HCT116 (cell line): ENCODE data around the gene MAVS. TPM values are rescaled to one million over a fixed set of nuclear protein-coding genes. Genes with fewer than 3 reads are reported as not detected.

Experiments
- ATAC-seq: fragments of 200-7000 bp; cut with Tn5 transposase; 2 replicates; pipeline ENCODE4 v1.9.1; 2020; ENCODE audit warnings: mild to moderate bottlenecking, moderate library complexity
- BruUV-seq: library from RNA; stranded (reverse); fragments of 400-500 nt; replicated peaks from 2 replicates; lab custom pipeline; 2021; lab: Mats Ljungman, UMichigan
- CTCF ChIA-PET: fragments of 300-600 bp; sonication (Branson Sonifier 250); formaldehyde crosslinking; loops from one replicate; lab custom pipeline; 2021; ENCODE audit warnings: antibody characterized with exemption; lab: Charles Lee
- POLR2A ChIA-PET: fragments of 300-600, 350-600 bp; sonication (Branson Sonifier 250); formaldehyde crosslinking; loops from one replicate; lab custom pipeline; 2021; ENCODE audit warnings: antibody characterized with exemption; lab: Charles Lee
- RAD21 ChIA-PET, 2 experiments: fragments of 300-600 bp; sonication (Branson Sonifier 250); formaldehyde crosslinking; loops; one replicate each; lab custom pipeline; 2023; ENCODE audit warnings: low total read pairs in 2 of 2; ENCODE audit not compliant: uncharacterized antibody in 2 of 2, unreplicated experiment in 2 of 2, low non-redundant PET in 1 of 2; lab: Charles Lee
- DNase-seq: peaks from one replicate; pipeline ENCODE4 v3.0.0-alpha.2; 2010; ENCODE audit warnings: low read depth, low spot score
- H2AFZ ChIP-seq: fragments of 200-600 bp; shearing (Covaris generic), sonication (generic); 2 replicates; pipeline ENCODE4 v1.6.1; 2017; ENCODE audit warnings: low read depth, mixed run types, mixed read lengths, antibody characterized with exemption, low read length; ENCODE audit not compliant: poor library complexity, severe bottlenecking
- H3K27ac ChIP-seq: 2 replicates; pipeline ENCODE4 v1.5.1; 2012; ENCODE audit warnings: low read depth, low read length
- H3K27me3 ChIP-seq: fragments of 200-600 bp; sonication (generic); 2 replicates; pipeline ENCODE4 v1.6.1; 2016; ENCODE audit warnings: mixed run types, low read length, mixed read lengths; ENCODE audit not compliant: insufficient read depth
- H3K36me3 ChIP-seq, 2 experiments: fragments of 200-500 bp in 1 of 2; fragments of 200-600 bp in 1 of 2; sonication (Bioruptor generic) in 1 of 2; sonication (generic) in 1 of 2; 2 replicates each; pipeline versions ENCODE4 v1.5.1 to v1.6.1; 2014 to 2016; ENCODE audit warnings: low read length in 2 of 2, inconsistent platforms in 1 of 2, mixed read lengths in 1 of 2, mixed run types in 1 of 2; ENCODE audit not compliant: insufficient read depth in 2 of 2, control insufficient read depth in 1 of 2
- H3K4me1 ChIP-seq, 2 experiments: fragments of 200-600 bp in 1 of 2; sonication (generic) in 1 of 2; 2 replicates each; pipeline versions ENCODE4 v1.5.1 to v1.6.1; 2012 to 2017; ENCODE audit warnings: low read length in 2 of 2, inconsistent platforms in 1 of 2, mild to moderate bottlenecking in 1 of 2, mixed read lengths in 1 of 2, mixed run types in 1 of 2, moderate library complexity in 1 of 2; ENCODE audit not compliant: insufficient read depth in 2 of 2, control insufficient read depth in 1 of 2
- H3K4me2 ChIP-seq: fragments of 200-600 bp; sonication (generic); 2 replicates; pipeline ENCODE4 v1.6.1; 2017; ENCODE audit warnings: mixed run types, low read length, mixed read lengths
- H3K4me3 ChIP-seq, 2 experiments: fragments of 200-600 bp in 1 of 2; sonication (generic) in 1 of 2; replicated peaks in 1 of 2; 2 replicates each; pipeline ENCODE4 v1.5.1; 2011 to 2016; ENCODE audit warnings: low read length in 2 of 2, control low read depth in 1 of 2, low read depth in 1 of 2, mild to moderate bottlenecking in 1 of 2, mixed read lengths in 1 of 2, mixed run types in 1 of 2
- H3K79me2 ChIP-seq: fragments of 200-600 bp; sonication (generic); 2 replicates; pipeline ENCODE4 v1.6.1; 2017; ENCODE audit warnings: mild to moderate bottlenecking, mixed run types, low read length, moderate library complexity, mixed read lengths; ENCODE audit not compliant: insufficient read depth
- H3K9ac ChIP-seq: fragments of 200-600 bp; sonication (generic); 2 replicates; pipeline ENCODE4 v1.6.1; 2016; ENCODE audit warnings: low read length, mixed read lengths
- H3K9me2 ChIP-seq: fragments of 200-600 bp; sonication (generic), shearing (Covaris generic); 2 replicates; pipeline ENCODE4 v1.6.1; 2017; ENCODE audit warnings: mixed run types, mild to moderate bottlenecking, moderate library complexity; ENCODE audit not compliant: insufficient read depth
- H3K9me3 ChIP-seq, 2 experiments: fragments of 200-500 bp in 1 of 2; fragments of 200-600 bp in 1 of 2; sonication (Bioruptor generic) in 1 of 2; sonication (generic) in 1 of 2; 2 replicates each; pipeline ENCODE4 v1.6.1; 2014 to 2017; ENCODE audit warnings: low read length in 2 of 2, mixed read lengths in 2 of 2, inconsistent platforms in 1 of 2, low read depth in 1 of 2, mild to moderate bottlenecking in 1 of 2, mixed run types in 1 of 2, moderate library complexity in 1 of 2; ENCODE audit not compliant: control insufficient read depth in 1 of 2, insufficient read depth in 1 of 2
- H4K20me1 ChIP-seq: fragments of 200-600 bp; sonication (generic), shearing (Covaris generic); 2 replicates; pipeline ENCODE4 v1.6.1; 2017; ENCODE audit warnings: mixed run types, mild to moderate bottlenecking, moderate library complexity; ENCODE audit not compliant: insufficient read depth
- CBX3 ChIP-seq: IDR thresholded peaks from 2 replicates; pipeline ENCODE4 v1.6.1; 2012; ENCODE audit warnings: low read depth
- CEBPB ChIP-seq: IDR thresholded peaks from 2 replicates; pipeline ENCODE4 v1.6.1; 2012; ENCODE audit warnings: low read depth
- JUND ChIP-seq: IDR thresholded peaks from 2 replicates; pipeline ENCODE4 v1.6.1; 2012
- POLR2A ChIP-seq: IDR thresholded peaks from 2 replicates; pipeline ENCODE4 v1.7.0; 2011; ENCODE audit warnings: borderline replicate concordance; ENCODE audit not compliant: insufficient read depth, insufficient read length; ENCODE audit errors: extremely low read depth
- SP1 ChIP-seq: IDR thresholded peaks from 2 replicates; pipeline ENCODE4 v1.6.1; 2012; ENCODE audit warnings: low read depth
- SRF ChIP-seq: IDR thresholded peaks from 2 replicates; pipeline ENCODE4 v1.6.1; 2012; ENCODE audit warnings: low read depth
- TCF7L2 ChIP-seq: IDR thresholded peaks from 2 replicates; pipeline ENCODE4 v1.7.0; 2011; ENCODE audit warnings: borderline replicate concordance, inconsistent platforms; ENCODE audit not compliant: insufficient read depth, insufficient read length; ENCODE audit errors: extremely low read depth
- YY1 ChIP-seq: IDR thresholded peaks from 2 replicates; pipeline ENCODE4 v1.6.1; 2011; ENCODE audit warnings: low read length, low read depth, moderate library complexity, mild to moderate bottlenecking; ENCODE audit not compliant: insufficient replicate concordance; ENCODE audit errors: extremely low read depth
- ZFX ChIP-seq: fragments of 450-650 bp; IDR thresholded peaks from 2 replicates; pipeline ENCODE4 v1.6.1; 2017
- ZNF274 ChIP-seq: fragments of 200-500 bp; sonication (Bioruptor generic); IDR thresholded peaks from 2 replicates; pipeline ENCODE4 v1.6.1; 2014; ENCODE audit warnings: mild to moderate bottlenecking, low read depth, low read length, inconsistent platforms
- intact Hi-C: fragments of 100-400 bp; cut with micrococcal nuclease; formaldehyde crosslinking; loops from 2 replicates; pipeline ENCODE4 v1.10.0; 2022
- total RNA-seq: library from RNA; stranded (reverse); gene quantifications from one replicate; pipeline ENCODE4 v1.2.1, GENCODE V29; 2021; ENCODE audit not compliant: unreplicated experiment
- TF ChIP-seq, protein P1 (sequence below): IDR thresholded peaks from 2 replicates; pipeline ENCODE4 v1.6.1; 2012; ENCODE audit warnings: low read depth
- TF ChIP-seq, protein P2 (sequence below): IDR thresholded peaks from 2 replicates; pipeline ENCODE4 v1.6.1; 2012

The MAVS gene
- total RNA-seq, 1 experiment from 2014 or later: 60.1 TPM

DNA sequence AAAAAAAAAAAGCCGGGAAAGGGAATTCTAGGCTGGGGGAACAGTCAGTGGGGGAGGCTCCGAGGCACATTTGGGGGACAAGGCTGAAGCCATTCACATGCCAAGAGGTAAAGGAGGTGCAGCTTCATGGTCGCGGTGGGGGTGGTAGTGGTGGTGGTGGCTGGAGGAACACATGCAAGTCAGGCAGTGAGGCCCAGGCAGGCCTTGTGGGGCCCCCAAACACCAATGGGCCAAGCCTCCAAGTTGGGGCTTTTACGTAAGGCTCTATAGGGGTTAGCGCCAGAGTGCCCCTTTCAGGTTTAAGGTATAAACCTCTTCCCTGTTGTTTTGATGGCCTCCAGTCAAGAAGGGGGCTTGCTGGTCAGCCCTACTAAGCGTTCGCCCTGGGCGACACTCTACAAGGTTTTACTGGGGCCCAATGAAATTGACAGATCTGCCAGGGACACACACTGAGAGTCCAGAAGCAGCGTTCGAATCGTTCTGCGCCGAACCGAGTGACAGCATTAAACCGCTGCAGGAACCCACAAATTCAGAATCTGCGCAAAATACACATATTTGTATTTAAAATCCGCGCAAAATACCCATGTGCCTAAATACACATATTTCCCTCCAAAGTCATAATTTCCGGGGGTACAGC, 27.1 kb upstream of the MAVS start:
- H2AFZ ChIP-seq: no peak overlapping the region
- BruUV-seq: TSS peak; percentile 89

DNA sequence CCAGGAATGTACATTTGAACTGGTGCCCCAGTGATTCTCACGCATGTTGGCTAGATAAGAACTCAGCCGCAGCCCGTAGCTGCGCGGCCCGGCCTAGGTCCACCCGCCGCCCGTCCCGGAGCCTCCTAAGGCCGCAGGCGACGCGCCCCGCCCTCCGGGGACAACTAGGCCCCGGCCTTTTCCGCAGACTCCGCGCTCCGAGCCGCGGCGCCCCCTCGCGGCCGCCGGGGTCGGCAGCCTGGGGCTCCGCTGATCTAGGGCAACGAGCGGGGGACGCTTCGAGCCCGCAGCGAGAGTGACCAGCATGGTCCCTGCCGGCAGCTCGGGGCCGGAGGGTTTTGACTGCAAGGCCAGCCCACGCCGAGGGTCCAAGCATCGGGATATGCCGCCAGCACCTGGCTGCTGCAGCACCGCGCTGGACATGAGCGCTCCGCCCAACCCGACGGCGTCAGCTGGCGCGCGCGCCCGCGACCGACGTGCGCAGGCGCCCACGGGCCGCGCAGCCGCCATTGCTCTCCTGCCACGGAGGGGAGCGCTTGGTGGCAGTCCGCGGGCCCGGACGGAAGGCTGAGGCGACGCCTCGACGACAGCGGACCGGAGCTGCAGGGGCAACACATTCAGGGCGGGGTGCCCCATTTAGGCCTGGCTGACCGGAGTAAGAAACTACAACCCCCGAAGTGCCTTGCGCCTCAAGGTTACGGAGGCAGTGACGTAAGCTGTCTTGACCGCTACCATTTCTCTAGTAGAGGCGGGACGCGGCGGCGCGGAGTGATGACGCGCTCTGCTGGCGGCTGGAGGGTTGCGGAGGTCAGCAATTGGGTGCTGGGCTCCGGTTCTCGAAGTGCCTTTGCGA, 26.4 kb upstream of the MAVS start, which contains the start of gene AP5S1:
Gene AP5S1 (plus strand): TSS at position 500 of the 853 bp plus-strand sequence. CDS start 1,571 bp downstream, outside the sequence.
- DNase-seq (peak; percentile 97), ATAC-seq (peak; percentile 82)
- peak within 1 kb of the TSS; percentile 84 for H3K4me2 ChIP-seq
- peak within 1 kb of the TSS; percentile 70 to 82 for H3K4me3 ChIP-seq
- H3K4me1 ChIP-seq: peaks cover 23 to 46% of the 10 kb centered on the region in 2 experiments
- H3K27me3 ChIP-seq: no peaks in the 10 kb centered on the region
- ChIA-PET POLR2A (interaction anchor here (1.0 to 3.8 kb wide), 6 partner anchors 12 to 39 kb away, joined by 3 to 16 read pairs (median 5); partner anchors contain the start of genes CDC25B, CENPB and SPEF1), CTCF (interaction anchor here (1.1 to 3.5 kb wide), 9 partner anchors 9 to 252 kb away, joined by 3 to 17 read pairs (median 9); partner anchors contain the start of genes ADISSP, CENPB and SPEF1), RAD21 (interaction anchor here (0.6 to 2.1 kb wide), 4 partner anchors 12 to 1169 kb away, joined by 3 to 6 read pairs (median 4); partner anchors contain the start of gene CENPB (in 1 of the 2))
- peaks cover 5% of the 10 kb centered on the region for H3K79me2 ChIP-seq
- no TSS peak for BruUV-seq
- no peaks in the 10 kb centered on the region for H3K9me3 ChIP-seq
- H2AFZ ChIP-seq: no peak within 1 kb of the TSS
- peak within 1 kb of the TSS; percentile 81 for H3K9ac ChIP-seq
- H3K36me3 ChIP-seq: peaks cover 4 to 5% of the 10 kb centered on the region in 2 experiments; a peak in 1 of 4 replicates
- H3K27ac ChIP-seq: peak within 1 kb of the TSS; percentile 87
- intact Hi-C loops: no loop called here
- H4K20me1 ChIP-seq: no peaks in the 10 kb centered on the region
- H3K9me2 ChIP-seq: no peaks in the 10 kb centered on the region
- TF ChIP-seq ZFX (peak; percentile 97), SP1 (no peak), SRF (no peak), TCF7L2 (peak; percentile 17), YY1 (peak; percentile 92), JUND (no peak)
- TF ChIP-seq, protein P1, sequence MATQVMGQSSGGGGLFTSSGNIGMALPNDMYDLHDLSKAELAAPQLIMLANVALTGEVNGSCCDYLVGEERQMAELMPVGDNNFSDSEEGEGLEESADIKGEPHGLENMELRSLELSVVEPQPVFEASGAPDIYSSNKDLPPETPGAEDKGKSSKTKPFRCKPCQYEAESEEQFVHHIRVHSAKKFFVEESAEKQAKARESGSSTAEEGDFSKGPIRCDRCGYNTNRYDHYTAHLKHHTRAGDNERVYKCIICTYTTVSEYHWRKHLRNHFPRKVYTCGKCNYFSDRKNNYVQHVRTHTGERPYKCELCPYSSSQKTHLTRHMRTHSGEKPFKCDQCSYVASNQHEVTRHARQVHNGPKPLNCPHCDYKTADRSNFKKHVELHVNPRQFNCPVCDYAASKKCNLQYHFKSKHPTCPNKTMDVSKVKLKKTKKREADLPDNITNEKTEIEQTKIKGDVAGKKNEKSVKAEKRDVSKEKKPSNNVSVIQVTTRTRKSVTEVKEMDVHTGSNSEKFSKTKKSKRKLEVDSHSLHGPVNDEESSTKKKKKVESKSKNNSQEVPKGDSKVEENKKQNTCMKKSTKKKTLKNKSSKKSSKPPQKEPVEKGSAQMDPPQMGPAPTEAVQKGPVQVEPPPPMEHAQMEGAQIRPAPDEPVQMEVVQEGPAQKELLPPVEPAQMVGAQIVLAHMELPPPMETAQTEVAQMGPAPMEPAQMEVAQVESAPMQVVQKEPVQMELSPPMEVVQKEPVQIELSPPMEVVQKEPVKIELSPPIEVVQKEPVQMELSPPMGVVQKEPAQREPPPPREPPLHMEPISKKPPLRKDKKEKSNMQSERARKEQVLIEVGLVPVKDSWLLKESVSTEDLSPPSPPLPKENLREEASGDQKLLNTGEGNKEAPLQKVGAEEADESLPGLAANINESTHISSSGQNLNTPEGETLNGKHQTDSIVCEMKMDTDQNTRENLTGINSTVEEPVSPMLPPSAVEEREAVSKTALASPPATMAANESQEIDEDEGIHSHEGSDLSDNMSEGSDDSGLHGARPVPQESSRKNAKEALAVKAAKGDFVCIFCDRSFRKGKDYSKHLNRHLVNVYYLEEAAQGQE: no peak
- TF ChIP-seq, protein P2, sequence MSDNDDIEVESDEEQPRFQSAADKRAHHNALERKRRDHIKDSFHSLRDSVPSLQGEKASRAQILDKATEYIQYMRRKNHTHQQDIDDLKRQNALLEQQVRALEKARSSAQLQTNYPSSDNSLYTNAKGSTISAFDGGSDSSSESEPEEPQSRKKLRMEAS: no peak

More for the DNA sequence above, 27.1 kb upstream of the MAVS start:
- Histone ChIP-seq H3K4me3 (peak overlapping the region; percentile 70 to 82), H3K4me2 (peak overlapping the region; percentile 84), H3K9me3 (no peaks in the 10 kb centered on the region), H3K9ac (peak overlapping the region; percentile 81), H3K27me3 (no peaks in the 10 kb centered on the region), H3K9me2 (no peaks in the 10 kb centered on the region), H3K27ac (peak overlapping the region; percentile 87), H3K36me3 (peaks cover 4 to 5% of the 10 kb centered on the region in 2 experiments; a peak in 1 of 4 replicates), H4K20me1 (no peaks in the 10 kb centered on the region), H3K79me2 (peaks cover 5% of the 10 kb centered on the region), H3K4me1 (peaks cover 29 to 51% of the 10 kb centered on the region in 2 experiments)
- POLR2A ChIA-PET: interaction anchor here (1.6 to 3.8 kb wide), 3 partner anchors 24 to 33 kb away, joined by 4 to 16 read pairs (median 12); partner anchors contain the start of genes CDC25B and CENPB
- DNase-seq: no peak
- no peak for ATAC-seq
- TF ChIP-seq SRF: no peak
- TF ChIP-seq CBX3: no peak
- no peak for TF ChIP-seq CEBPB
- TF ChIP-seq TCF7L2: no peak
- TF ChIP-seq ZNF274: no peak
- TF ChIP-seq SP1: no peak
- no peak for TF ChIP-seq POLR2A
- RAD21 ChIA-PET: interaction anchor here (0.6 to 2.1 kb wide), 4 partner anchors 11 to 35 kb away, joined by 3 to 8 read pairs (median 6); partner anchors contain the start of gene CENPB (in 1 of the 2)
- CTCF ChIA-PET: interaction anchor here (0.6 to 3.5 kb wide), 8 partner anchors 8 to 70 kb away, joined by 3 to 17 read pairs (median 11); partner anchors contain the start of genes ADISSP, CENPB and SPEF1
- intact Hi-C loops: no loop called here
